Measurements from ENCODE around the gene SRGAP3.

Gene SRGAP3

GRCh38 chr3:9077029-9077428, 172.4 kb downstream of the SRGAP3 start:
- DNase-seq = no peak

GRCh38 chr3:9075762-9076161, 173.7 kb downstream of the SRGAP3 start:
- no peak for DNase-seq

GRCh38 chr3:9074079-9074478, 175.4 kb downstream of the SRGAP3 start:
- no peak for DNase-seq

GRCh38 chr3:9072667-9073009, 176.8 kb downstream of the SRGAP3 start:
- no peak for DNase-seq

- no peak for DNase-seq
Measured at GRCh38 chr3:9071936-9072666, 177.3 kb downstream of the SRGAP3 start.

- DNase-seq = no peak
Measured at GRCh38 chr3:9070961-9071360, 178.5 kb downstream of the SRGAP3 start.

GRCh38 chr3:9069971-9070370, 179.5 kb downstream of the SRGAP3 start:
- DNase-seq = no peak

- no peak for DNase-seq
Measured at GRCh38 chr3:9068051-9068450, 181.4 kb downstream of the SRGAP3 start.

GRCh38 chr3:9067352-9067975, 182.0 kb downstream of the SRGAP3 start:
- peak; percentile 5 for DNase-seq

- no peak for DNase-seq
Measured at GRCh38 chr3:9066775-9067174, 182.7 kb downstream of the SRGAP3 start.

GRCh38 chr3:9066141-9066540, 183.3 kb downstream of the SRGAP3 start:
- DNase-seq = no peak

GRCh38 chr3:9064850-9065249, 184.6 kb downstream of the SRGAP3 start:
- DNase-seq = no peak

- no peak for DNase-seq
Measured at GRCh38 chr3:9064251-9064650, 185.2 kb downstream of the SRGAP3 start.

- no peak for DNase-seq
Measured at GRCh38 chr3:9062570-9062969, 186.9 kb downstream of the SRGAP3 start.

- DNase-seq = no peak
Measured at GRCh38 chr3:9061634-9062033, 187.8 kb downstream of the SRGAP3 start.

- no peak for DNase-seq
Measured at GRCh38 chr3:9059489-9060400, 189.7 kb downstream of the SRGAP3 start.

GRCh38 chr3:9056581-9056980, 192.9 kb downstream of the SRGAP3 start:
- DNase-seq = no peak

- DNase-seq = no peak
Measured at GRCh38 chr3:9047452-9048346, 201.7 kb downstream of the SRGAP3 start.

- DNase-seq = no peak
Measured at GRCh38 chr3:9045371-9045770, 204.1 kb downstream of the SRGAP3 start.

- no peak for DNase-seq
Measured at GRCh38 chr3:9043063-9043462, 206.4 kb downstream of the SRGAP3 start.

GRCh38 chr3:9041626-9042025, 207.8 kb downstream of the SRGAP3 start:
- DNase-seq = no peak

- no peak for DNase-seq
Measured at GRCh38 chr3:9040996-9041395, 208.4 kb downstream of the SRGAP3 start.

Measured in CD4-positive, alpha-beta T cell treated with Interleukin-6 for 4 hours (primary cell).